NCI-H2107 treated with DMSO at 0.1 percent for 48 hours (cell line): ENCODE measurements around the gene PCDH10.
"Not testable (repeated sequence)": the region's sequence is repeated elsewhere in the genome, so short reads cannot be mapped to it uniquely, and the experiment has no call there.

Experiments used
- DNase-seq: peaks from one replicate; lab custom pipeline; 2025; ENCODE audit not compliant: unreplicated experiment; lab: John Stamatoyannopoulos, UW

Gene PCDH10

GRCh38 chr4:133240451-133240850 is 91.4 kb downstream of the PCDH10 start:
- DNase-seq: not testable (repeated sequence)
